GM21390 (cell line): ENCODE measurements around the gene YBX1.
"Not testable (repeated sequence)": the region's sequence is repeated elsewhere in the genome, so short reads cannot be mapped to it uniquely, and the experiment has no call there.

Source experiments
- ATAC-seq: cut with Tn5 transposase; IDR thresholded peaks from one replicate; pipeline ENCODE4 v1.9.1; 2021; ENCODE audit not compliant: unreplicated experiment

Gene YBX1

GRCh38 chr1:42681741-42682483 is at the start of gene YBX1:
Gene YBX1, plus strand, starts transcription at chr1:42682418. Its CDS starts 148 bp downstream, at chr1:42682566.
- ATAC-seq: peak; percentile 87

GRCh38 chr1:42639116-42639515 is 43.1 kb upstream of the YBX1 start:
- no peak for ATAC-seq

- no peak for ATAC-seq
These were observed 36.2 kb upstream of the YBX1 start for GRCh38 chr1:42646056-42646455.

- ATAC-seq: no peak
These were observed 25.0 kb upstream of the YBX1 start for GRCh38 chr1:42657201-42657600.

GRCh38 chr1:42657981-42658876 is 24.0 kb upstream of the YBX1 start, which contains the start of gene PPIH:
Gene PPIH, plus strand, starts transcription at chr1:42658423. Its CDS starts 24 bp downstream, at chr1:42658447.
- peak; percentile 92 for ATAC-seq

- ATAC-seq: peak; percentile 7
These were observed 23.3 kb upstream of the YBX1 start for GRCh38 chr1:42658877-42659337.

GRCh38 chr1:42660907-42661500 is 21.2 kb upstream of the YBX1 start:
- no peak for ATAC-seq

- no peak for ATAC-seq
These were observed 12.3 kb upstream of the YBX1 start for GRCh38 chr1:42669936-42670335.

GRCh38 chr1:42670425-42670824 is 11.8 kb upstream of the YBX1 start:
- no peak for ATAC-seq

- no peak for ATAC-seq
These were observed 8.0 kb upstream of the YBX1 start for GRCh38 chr1:42674214-42674613.

GRCh38 chr1:42674682-42675081 is 7.5 kb upstream of the YBX1 start:
- ATAC-seq: no peak

GRCh38 chr1:42675467-42675866 is 6.8 kb upstream of the YBX1 start:
- ATAC-seq: no peak

GRCh38 chr1:42676534-42677087 is 5.6 kb upstream of the YBX1 start:
- ATAC-seq: no peak

GRCh38 chr1:42679364-42679983 is 2.7 kb upstream of the YBX1 start:
- ATAC-seq: no peak

GRCh38 chr1:42680055-42680454 is 2.2 kb upstream of the YBX1 start:
- no peak for ATAC-seq

GRCh38 chr1:42680921-42681683 is 1.1 kb upstream of the YBX1 start:
- ATAC-seq: no peak

- not testable (repeated sequence) for ATAC-seq
These were observed 193 bp downstream of the YBX1 start for GRCh38 chr1:42682484-42682738.

- peak; percentile 38 for ATAC-seq
These were observed 717 bp downstream of the YBX1 start for GRCh38 chr1:42682739-42683531.

GRCh38 chr1:42684139-42684538 is 1.9 kb downstream of the YBX1 start:
- ATAC-seq: no peak
